ENCODE results near the gene SGO2.
"Not testable (repeated sequence)": the region's sequence is repeated elsewhere in the genome, so short reads cannot be mapped to it uniquely, and the experiment has no call there.

Gene SGO2

DNA sequence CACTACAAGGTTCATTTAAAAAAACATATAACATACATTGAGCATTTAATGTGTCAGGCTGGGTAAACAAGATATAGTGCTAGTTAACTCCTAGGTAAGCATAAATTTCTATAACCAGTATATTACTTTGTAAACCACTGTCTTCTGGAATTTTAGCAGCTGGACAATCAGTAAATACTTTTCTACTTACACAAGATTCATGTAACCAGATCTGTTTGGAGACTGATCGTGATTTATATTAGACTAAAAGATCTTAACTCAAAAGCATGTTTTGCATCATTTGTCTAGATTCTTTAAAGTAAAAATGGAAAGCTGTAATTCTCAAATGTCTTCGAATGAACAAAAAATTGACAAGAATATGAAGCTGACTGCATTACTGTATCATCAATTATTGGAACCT is 941 bp upstream of the SGO2 start:
- DNase-seq (ENCODE audit: low read depth in 2 of 2) = no peak

DNA sequence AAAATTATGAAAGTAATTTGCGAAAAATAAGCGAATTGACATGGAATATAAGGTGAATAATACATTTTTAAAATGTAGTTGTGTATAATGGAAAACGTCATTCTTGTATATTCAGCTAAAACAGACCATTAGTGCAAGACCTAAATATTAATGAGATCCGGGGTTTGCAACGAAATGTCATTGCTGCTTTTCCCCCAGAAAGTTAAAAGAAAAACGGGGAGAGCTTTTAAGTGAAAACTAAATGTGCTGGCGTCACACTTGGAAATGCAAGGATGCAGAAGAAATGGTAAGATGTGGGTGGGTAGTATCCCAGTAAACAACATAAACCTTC is 491 bp upstream of the SGO2 start:
- no peak for DNase-seq (ENCODE audit: low read depth in 2 of 2)

DNA sequence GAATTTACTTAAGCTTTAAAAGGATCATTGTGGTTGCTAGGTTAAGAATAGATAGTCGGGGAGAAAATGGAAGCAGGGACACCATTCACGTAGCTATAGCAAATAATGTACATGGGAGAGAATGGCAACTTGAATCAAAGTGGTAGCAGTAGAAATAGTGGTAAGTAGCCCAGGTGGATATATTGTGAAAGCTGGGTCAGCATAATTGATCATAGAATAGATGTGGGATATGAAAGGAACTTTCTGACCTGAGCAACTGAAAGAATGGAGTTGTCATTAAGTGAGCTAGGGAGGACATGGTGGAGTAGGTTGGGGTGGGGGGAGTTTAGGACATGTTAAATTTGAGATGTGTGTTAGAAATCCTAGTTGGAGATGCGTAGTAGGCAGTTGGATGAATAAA is 2.2 kb downstream of the SGO2 start:
- no peak for DNase-seq (ENCODE audit: low read depth in 2 of 2)

DNA sequence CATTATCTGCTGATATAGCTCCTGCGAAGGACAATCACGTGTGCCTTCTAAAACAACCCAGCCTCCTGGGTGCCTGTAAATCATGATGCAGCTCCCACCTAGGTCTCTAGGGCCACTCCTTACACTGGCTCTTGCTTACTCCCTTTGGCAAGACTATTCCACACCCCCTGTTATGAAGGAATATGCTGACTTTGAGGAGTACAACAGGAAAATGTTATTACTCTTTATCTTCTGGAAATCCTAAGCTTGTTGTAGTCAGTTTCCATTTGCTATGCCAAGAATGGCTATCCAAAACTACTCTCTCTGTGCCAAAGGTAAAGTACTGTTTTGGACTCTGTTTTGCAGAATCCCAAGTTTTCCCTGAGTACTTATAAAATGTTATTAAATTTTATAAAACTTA is 7.7 kb downstream of the SGO2 start:
- no peak for DNase-seq (ENCODE audit: low read depth in 2 of 2)

DNA sequence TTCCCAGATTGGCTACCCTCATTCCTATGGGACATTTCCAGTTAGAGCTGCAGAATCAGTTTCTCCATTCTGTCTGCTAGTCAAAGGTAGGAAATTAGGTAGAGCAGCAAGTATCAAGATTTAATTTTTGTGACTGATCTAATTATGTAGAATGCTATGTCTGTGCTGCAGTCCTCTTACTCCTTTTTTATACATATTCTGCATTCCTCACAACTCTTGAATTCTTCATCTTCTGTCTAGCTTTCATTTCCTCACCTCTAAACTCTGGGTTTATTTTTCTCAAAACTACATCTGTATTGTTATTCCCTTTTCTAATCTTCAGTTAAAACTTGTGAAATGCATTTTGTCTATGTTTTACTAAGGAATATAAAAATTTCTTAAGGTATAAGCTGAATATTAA is 8.6 kb downstream of the SGO2 start:
- DNase-seq (ENCODE audit: low read depth in 2 of 2) = no peak

DNA sequence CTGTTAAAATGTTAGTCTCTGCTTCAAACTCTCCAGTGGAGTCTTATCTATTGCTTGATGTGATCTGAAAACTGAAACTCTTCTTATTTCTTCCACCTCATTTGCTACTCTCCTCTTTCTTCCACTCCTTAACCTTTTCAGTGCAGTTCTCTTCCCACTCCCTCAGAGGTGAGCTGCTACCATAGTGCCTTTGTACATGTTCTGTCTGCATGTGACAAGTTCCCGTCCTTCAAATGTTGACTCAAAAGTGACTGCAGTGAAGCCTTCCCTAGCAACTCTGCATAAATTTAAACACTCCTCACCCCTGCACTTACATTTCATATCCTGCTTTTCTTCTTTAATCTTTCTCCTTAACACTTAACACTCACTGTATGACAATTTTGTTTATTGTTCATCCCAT is 12.1 kb downstream of the SGO2 start:
- no peak for DNase-seq (ENCODE audit: low read depth in 2 of 2)

DNA sequence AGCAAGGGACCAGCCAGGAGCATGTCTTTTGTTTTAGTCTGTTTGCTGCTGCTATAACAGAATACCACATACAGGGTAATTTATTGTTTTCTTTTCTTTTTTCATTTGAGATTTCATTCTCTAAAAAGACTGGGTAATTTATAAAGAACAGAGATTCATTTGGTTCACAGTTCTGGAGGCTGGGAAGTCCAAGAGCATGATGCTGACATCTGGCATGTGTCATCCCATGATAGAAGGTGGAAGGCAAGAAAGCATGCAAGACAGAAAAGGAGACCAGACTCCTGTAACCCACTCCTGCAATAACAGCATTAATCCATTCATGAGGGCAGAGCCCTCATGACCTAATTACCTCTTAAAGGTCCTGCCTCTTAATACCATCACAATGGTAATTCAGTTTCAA is 14.8 kb downstream of the SGO2 start:
- DNase-seq (ENCODE audit: low read depth in 2 of 2) = no peak

DNA sequence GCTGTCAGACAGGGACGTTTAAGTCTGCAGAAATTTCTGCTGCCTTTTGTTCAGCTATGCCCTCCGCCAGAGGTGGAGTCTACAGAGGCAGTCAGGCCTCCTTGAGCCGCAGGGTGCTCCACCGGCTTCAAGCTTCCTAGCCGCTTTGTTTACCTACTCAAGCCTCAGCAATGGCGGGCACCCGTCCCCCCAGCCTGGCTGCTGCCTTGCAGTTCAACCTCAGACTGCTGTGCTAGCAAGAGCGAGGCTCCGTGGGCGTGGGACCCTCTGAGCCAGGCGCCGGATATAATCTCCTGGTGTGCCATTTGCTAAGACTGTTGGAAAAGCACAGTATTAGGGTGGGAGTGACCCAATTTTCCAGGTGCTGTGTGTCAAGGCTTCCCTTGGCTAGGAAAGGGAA is 40.6 kb downstream of the SGO2 start:
- not testable (repeated sequence) for DNase-seq (ENCODE audit: low read depth in 2 of 2)

DNA sequence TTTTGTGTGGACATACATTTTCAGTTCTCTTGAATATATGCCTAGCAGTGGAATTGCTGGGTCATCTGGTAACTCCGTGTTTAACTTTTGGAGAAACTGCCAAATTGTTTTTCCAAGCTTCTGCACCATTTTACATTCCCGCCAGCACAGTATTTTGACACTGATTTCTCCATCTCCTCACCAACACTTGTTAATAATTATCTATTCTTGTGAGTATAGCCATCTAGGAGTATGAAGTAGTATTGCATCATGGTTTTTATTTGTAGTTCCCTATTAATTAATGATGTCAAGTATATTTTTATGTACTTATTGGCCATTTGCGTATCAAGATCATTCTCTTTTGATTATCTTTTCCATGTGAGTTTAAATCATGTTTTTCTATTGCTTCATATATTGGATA is 41.9 kb downstream of the SGO2 start:
- no peak for DNase-seq (ENCODE audit: low read depth in 2 of 2)

DNA sequence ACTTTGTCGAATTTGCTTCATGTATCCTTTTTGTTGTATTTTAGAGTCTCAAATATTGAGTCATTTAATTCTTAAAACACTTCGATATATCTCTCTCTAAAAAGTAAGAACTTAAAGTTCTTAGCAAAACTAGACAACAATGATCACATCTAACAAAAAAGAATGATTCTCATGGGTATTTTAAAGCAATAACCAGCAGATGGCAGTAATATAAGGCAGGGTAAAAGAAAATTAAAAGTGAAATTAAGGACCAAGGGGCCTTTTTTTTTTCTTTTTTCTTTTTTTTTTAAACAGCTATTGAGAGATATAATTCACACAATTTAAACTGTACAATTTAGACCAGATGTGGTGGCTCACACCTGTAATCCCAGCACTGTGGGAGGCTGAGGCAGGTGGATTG is 50.0 kb downstream of the SGO2 start:
- DNase-seq (ENCODE audit: low read depth in 2 of 2) = no peak

DNA sequence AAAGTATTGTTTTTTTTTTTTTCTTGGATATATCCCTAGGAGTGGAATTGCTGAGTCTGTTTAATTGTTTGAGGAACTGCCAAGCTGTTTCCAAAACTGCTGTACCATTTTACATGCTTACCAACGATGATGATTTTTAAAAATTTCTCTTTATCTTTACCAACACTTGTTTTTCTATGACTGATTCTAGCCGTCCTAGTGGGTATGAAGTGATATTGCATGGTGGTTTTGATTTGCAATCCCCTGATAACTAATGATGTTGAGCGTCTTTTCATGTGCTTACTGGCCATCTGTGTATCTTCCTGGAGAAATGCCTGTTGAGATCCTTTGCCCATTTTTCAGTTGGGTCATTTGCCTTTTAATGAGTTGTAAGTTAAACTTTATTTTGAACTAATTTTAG is 51.0 kb downstream of the SGO2 start:
- DNase-seq (ENCODE audit: low read depth in 2 of 2) = no peak

DNA sequence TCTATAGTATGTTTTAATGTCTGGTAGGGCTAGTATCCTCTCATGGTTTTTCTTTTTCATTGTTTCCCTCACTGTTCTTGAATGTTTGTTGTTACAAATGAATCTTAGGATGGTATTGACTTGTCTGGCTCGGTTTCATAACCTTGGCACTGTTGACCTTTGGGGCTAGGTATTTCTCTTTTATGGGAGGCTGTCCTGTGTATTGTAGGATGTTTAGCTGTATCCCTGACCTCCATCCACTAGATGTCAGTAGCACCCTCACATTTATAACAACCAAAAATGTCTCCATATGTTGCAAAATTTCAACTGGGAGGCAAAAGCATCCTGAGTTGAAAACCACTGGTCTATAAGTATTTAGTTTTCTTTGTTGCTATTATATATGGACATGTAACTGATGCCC is 52.8 kb downstream of the SGO2 start:
- DNase-seq (ENCODE audit: low read depth in 2 of 2) = no peak

DNA sequence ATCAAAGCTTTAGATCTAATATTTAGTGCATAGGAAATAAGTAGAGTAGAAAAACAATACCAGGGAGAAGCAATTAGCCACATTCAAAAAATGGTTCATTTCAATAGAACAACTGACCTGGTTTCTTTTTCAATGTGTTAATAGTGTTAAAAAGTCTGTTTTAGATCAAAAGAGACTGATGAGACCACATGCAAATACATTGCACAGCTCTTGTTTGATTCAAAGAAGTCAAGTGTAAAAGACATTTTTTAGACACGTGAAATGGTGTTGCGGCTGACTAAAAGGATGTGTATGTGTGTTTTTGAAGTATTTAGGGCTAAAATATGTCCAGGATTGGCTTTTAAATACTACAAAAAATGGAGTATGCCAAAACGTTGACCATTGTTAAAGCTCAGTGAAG is 58.6 kb downstream of the SGO2 start:
- no peak for DNase-seq (ENCODE audit: low read depth in 2 of 2)

DNA sequence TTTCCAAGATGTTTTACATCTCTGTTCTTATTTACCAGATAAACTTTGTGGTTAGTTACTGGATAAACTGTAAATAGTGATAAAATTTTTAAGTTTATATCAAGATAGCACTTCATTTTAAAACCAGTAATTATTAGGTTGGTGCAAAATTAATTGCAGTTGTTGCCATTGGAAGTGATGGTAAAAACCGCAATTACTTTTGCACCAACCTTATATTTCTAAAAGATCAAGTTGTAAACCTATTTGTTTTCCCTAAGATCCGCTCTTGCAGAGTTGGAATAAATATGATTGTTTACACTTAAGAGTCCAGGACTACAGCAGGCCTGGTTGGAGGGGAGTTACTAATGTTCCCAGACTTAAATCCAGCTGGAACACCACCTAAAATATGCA is 59.3 kb downstream of the SGO2 start:
- DNase-seq (ENCODE audit: low read depth in 2 of 2) = no peak

DNA sequence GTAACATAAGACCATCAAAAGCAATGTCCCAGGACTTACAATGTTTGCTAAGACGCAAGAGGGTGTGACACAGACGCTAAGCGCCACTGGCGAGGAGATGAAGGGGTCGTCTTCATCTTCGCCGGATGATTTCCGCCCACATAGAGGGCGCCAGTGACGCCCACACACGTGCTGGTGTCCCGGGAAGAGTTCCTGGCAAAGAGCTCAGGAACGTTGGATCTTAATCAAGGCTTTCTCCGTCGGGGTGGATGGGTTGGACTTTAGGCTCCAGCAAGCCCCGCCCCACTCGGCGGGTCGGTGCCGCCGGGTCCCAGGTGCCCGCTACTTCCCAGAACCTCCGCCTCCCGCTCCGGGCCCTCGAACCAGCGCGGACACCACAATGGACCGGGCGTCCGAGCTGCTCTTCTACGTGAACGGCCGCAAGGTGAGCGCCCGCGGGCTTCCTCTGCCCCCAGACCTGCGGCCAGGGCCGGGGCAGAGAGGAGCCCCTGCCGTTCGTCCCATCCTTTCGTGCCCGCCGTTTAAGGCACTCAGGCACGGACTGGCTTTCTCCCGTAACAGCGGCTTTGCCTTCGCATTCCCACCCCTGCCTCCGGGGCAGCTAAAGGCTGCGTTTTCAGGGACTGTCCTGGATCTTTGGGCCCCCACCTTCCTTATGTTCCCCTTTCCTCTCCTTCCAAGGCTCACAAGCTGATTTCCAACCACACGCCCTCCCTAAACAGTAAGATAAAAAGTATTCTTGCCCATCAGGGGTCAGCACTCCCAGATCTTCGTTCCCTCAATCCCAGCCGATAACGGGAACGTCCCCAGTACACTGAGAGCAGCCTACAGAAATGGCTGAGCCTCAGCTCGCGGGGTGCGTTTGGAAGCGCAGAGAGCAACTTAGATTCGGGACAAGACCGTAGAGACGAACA is 60.0 kb downstream of the SGO2 start, which contains the start of gene AOX1:
TSS of gene AOX1 (plus strand) at position 285 of the 914 bp plus-strand sequence. CDS start at position 380, 95 bp downstream.
- DNase-seq (ENCODE audit: low read depth in 2 of 2) = peak in 1 of 2 experiments; percentile 6

DNA sequence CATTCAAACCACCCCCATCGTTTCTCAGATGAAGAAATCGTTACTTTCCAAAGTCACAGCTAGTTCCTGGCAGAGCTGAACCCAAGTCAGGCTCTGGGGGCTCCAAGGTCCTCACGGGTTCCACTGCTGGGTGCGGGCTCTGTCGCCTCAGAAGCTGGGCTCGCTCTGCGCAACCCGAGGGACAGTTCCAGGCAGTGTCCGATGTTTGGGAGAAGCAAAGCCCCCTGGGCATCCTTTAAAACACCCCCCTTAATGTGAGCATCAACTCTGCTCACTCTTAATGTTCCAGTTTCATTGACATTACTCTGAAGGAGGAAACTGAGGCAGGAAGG is 60.6 kb downstream of the SGO2 start:
- no peak for DNase-seq (ENCODE audit: low read depth in 2 of 2)

DNA sequence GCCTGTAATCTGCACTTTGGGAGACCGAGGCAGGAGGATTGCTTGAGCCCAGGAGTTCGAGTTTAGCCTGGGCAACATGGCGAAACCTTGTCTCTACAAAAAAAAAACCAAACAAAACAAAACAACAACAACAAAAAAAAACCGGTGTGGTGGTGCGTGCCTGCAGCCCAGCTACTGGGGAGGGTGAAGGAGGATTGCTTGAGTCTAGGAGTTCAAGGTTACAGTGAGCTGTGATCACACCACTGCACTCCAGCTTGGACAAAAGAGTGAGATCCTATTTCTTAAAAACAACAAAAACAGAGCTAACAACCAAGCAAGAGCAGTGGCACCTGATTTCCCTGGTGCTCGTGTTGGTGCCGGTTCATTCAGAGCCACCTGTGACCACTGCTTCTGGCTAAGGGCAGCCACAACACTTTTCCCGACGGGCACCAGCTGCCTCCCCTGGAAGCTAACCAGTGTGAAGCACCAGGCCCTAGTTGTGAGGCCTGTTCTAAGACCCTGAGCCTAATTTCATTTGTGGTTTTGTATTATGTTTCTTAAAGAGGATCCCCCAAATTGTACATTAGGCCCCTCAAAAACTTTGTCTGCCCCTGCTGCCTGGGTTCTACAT is 61.1 kb downstream of the SGO2 start:
- no peak for DNase-seq (ENCODE audit: low read depth in 2 of 2)

DNA sequence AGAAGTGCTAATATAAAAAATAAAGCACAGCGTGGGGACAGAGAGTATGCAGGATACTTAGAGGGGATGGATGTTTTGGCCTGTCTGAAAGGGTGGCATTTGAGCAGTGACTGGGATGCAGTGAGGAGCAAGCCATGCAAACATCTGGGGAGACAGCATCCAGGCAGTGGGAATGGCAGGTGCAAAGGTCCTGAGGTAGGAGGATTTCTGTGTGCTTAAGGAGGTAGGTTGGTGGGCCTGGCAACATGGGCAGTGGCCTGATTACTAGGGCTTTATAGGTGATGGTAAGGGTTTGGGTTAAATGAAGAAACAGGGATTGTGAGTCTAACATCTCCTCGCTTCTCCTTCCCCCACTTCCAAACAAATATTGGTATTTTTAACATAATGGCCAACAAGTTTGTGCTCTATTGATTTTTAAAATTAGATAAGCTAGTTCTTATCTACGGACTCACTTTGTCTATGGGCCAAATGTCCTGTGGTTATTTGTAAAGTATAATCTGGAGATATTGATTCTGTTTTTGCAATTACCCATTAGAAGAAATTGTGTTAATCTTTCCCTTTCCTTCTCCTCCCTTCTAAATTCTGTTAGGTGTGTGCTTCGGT is 62.2 kb downstream of the SGO2 start:
- no peak for DNase-seq (ENCODE audit: low read depth in 2 of 2)

DNA sequence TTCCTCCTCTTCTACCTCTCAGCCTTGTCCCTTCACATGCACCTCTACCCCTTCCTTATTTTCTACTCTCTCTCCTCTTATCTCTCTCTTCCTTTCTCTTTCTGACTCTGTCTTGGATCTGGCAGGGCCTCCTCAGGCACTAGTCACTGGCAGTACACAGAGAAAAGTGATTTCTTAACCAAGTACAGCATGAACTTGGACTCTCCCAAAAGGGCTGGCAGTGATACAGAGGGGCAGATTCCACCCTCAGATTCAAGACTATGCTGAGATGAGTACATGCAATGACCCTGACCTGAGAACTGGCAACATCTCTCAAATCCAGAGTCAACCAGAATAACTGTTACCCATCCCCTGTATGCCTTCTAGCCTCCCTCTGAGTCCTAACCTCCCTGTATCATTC is 64.1 kb downstream of the SGO2 start:
- no peak for DNase-seq (ENCODE audit: low read depth in 2 of 2)

DNA sequence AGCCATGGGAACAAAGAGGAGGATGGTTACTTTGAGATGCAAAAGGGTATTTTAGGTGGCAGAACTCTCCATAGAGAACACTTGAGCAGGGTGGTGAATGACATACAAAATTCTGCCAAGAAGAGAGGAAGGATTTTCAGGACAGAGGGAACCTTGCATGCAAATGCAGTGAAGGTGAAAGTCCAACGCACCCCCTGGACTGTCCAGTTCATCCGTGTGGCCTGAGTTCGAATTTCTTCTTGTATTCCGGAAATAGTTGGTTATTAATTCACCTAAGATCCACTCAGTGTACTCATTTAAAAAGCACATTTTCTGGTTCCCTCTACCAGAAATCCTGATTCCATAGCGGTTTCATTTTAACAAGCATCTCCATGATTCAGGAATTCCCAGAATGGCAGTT is 65.3 kb downstream of the SGO2 start:
- DNase-seq (ENCODE audit: low read depth in 2 of 2) = no peak

DNA sequence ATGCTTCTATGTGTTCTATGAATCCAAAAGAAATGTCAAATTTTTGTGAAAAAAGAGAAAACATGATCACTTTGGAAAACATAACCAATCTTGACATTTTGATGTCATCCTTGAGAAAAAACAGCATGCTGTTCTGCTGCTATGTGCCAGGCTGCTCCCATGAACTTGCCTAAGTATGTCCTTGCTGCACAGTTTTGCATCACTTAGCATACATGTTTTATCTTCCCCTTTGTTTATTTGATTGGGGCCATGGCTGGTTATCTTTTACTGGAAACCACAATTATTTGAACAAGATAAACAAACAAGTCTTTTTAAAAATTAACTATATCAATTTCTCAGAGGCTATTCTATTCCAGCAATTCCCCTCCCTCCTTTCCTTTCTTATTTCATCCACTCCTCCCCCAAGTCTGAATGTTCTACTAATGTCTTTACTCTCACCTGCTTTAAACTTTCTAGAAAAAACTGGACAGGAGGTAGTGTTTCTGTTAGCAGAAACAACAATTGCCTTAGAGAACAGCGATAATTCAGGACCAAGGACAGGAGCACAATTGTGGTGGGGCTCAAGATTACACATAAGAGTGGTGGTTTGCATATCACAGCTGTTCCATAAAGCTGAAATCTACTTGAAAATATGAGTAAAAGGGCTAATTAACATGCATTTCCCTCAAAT is 66.5 kb downstream of the SGO2 start:
- no peak for DNase-seq (ENCODE audit: low read depth in 2 of 2)

DNA sequence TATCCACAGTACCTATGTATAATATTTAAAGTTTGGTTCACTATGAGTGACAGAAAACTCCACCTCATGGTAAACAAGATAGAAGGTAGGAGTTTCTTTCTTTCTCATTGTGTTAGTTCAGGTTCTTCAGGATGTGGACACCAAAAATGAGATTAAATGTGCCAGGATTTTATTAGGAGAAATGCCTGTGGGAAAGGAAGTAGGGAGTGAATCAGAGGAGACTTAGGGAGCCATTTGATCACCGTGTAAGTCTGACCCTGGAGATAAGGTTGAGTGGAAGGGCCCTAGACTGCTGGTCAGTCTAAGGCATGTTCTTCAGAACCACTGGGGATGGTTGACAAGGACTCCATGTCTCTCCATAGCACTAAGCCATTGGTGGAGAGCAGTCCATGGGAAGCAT is 67.9 kb downstream of the SGO2 start:
- DNase-seq (ENCODE audit: low read depth in 2 of 2) = no peak

DNA sequence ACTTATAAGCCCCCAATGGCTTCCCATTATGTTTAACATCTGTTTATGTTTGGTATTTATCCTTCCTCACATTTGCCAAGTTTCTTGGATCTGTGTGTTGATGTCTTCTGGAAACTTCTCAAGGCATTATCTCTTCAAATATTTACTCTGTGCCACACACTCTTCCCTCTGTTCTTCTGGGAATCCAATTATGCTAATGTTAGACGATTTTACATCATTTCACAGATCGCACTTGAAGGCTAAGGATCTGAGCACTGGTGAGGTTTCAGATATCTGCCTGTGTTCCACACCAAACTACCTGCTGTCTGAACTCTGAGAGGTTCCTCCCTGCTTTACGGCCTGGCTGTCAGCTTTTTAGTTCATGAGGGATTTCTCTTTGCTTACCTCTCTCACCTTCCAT is 69.9 kb downstream of the SGO2 start:
- DNase-seq (ENCODE audit: low read depth in 2 of 2) = no peak

Measured in stimulated activated CD4-positive, alpha-beta T cell treated with anti-CD3 and anti-CD28 coated beads, Interleukin-12 subunit alpha, Interleukin-12 subunit beta, amount 100 ng/mL, for 24 hours (primary cell).